T47D (cell line): ENCODE measurements around the gene SPTA1.
"Not testable (repeated sequence)": the region's sequence is repeated elsewhere in the genome, so short reads cannot be mapped to it uniquely, and the experiment has no call there.

ENCODE experiments used
- DNase-seq, 2 experiments: peaks; one replicate each; pipeline versions ENCODE4 v3.0.0 to v3.0.0-alpha.2; 2011 to 2012; ENCODE audit warnings: low read depth in 1 of 2, low spot score in 1 of 2
- JUND ChIP-seq: IDR thresholded peaks from 2 replicates; pipeline ENCODE4 v1.6.1; 2012; ENCODE audit warnings: low read depth
- in situ Hi-C: cut with HindIII; loops from 2 replicates; pipeline ENCODE4 v1.10.0; 2016; ENCODE audit warnings: low sequenced_read_pairs, low pct_unique_long_range_greater_than_20kb

Gene SPTA1

GRCh38 chr1:158706096-158706495 is 19.6 kb upstream of the SPTA1 start:
- no peak for DNase-seq
- TF ChIP-seq JUND: no peak
- in situ Hi-C loops: no loop called here

- in situ Hi-C loops: no loop called here
- no peak for TF ChIP-seq JUND
- DNase-seq: no peak
Measured at GRCh38 chr1:158700552-158700951, 14.0 kb upstream of the SPTA1 start, which contains the start of gene OR6K2. TSS of gene OR6K2 (minus strand) at chr1:158700652. CDS start at chr1:158700652, 0 bp downstream.

GRCh38 chr1:158694596-158694995 is 8.1 kb upstream of the SPTA1 start:
- DNase-seq: no peak
- TF ChIP-seq JUND: no peak
- in situ Hi-C loops: no loop called here

- in situ Hi-C loops: no loop called here
- DNase-seq: no peak
- TF ChIP-seq JUND: no peak
Measured at GRCh38 chr1:158692356-158692755, 5.8 kb upstream of the SPTA1 start.

GRCh38 chr1:158691907-158692306 is 5.4 kb upstream of the SPTA1 start:
- no peak for DNase-seq
- TF ChIP-seq JUND: no peak
- in situ Hi-C loops: no loop called here

- in situ Hi-C loops: not testable (repeated sequence)
Measured at GRCh38 chr1:158691149-158691548, 4.6 kb upstream of the SPTA1 start.

DNA sequence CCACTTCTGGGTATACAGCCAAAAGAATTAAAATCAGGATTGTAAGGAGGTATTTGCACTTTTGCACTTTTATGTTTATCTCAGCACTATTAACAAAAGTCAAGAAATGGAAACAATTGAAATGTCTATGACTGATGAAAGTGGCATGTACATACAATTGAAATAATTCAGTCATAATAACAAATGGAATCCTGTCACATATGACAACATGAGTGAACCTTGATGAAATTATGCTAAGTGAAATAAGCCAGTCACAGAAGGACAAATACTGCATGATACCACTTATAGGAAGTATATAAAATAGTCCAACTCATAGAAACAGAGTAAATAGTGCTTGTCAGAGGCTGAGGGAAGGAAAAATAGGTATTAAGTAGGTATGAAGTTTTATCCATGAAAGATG is 3.4 kb upstream of the SPTA1 start:
- DNase-seq: no peak
- in situ Hi-C loops: no loop called here
- TF ChIP-seq JUND: no peak

More at GRCh38 chr1:158691149-158691548, 4.6 kb upstream of the SPTA1 start:
- not testable (repeated sequence) for DNase-seq

- no peak for DNase-seq
- in situ Hi-C loops: no loop called here
- TF ChIP-seq JUND: no peak
Measured at GRCh38 chr1:158689110-158689509, 2.6 kb upstream of the SPTA1 start.

- in situ Hi-C loops, DNase-seq: not testable (repeated sequence)
Measured at GRCh38 chr1:158688343-158688742, 1.8 kb upstream of the SPTA1 start.

DNA sequence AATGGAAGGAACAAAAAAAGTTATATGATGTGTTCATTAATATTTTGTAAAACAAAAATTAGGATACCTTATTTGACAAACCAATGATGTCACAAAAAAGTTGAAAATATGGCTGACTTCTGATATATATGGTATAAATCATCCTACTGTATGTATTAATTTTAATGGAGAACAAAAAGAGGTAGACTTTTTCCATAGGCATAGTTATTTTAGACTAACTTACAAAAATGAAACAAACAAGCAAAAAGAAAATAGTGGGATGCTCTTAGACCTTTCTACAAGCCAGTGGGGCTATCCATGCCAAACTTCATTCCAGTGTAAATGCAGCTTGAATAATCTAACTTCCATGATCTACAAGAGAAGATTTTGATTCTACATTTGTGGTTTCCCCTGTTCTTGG is 522 bp upstream of the SPTA1 start:
- in situ Hi-C loops: no loop called here
- TF ChIP-seq JUND: no peak
- no peak for DNase-seq

DNA sequence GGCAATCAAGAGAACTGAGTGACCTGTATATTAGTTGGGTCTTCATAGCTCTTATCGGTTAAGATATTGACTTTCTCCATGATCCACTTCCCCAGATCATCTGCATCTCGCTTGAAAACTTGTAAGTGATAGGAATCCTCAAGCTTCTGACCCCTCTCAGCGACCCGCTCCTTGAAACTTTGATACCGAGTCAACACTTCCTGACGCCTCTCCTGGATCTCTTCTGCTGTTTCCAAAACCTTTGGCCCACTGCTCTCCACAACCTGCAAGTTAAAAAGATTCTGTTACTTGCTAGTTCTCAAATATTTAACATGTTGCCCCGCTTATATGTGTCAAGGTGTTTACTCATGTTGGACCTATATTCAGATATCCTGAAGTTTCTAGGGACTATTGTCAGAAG is 1.4 kb downstream of the SPTA1 start:
- in situ Hi-C loops: no loop called here

DNA sequence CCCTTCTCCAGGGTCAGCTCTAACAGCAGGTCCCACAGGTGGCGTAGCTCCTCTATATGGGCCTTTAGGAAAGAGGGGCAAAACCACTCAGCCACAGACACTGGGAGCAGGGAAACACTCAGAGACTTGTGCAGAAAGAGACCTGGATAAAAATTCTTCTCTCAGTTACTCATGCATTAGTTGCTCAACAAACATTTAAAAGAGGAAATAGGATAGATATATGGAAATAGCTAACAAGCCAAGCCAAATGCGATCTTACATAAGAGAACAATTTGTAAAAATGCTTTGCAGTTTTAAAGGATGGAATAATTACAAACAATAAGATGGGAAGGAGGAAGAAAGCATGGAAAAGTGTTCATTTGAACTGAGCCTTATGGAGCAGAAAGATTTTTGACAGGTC is 4.9 kb downstream of the SPTA1 start:
- in situ Hi-C loops: no loop called here
- TF ChIP-seq JUND: no peak
- DNase-seq: no peak

More for the DNA sequence above, 1.4 kb downstream of the SPTA1 start:
- no peak for TF ChIP-seq JUND
- DNase-seq: no peak

DNA sequence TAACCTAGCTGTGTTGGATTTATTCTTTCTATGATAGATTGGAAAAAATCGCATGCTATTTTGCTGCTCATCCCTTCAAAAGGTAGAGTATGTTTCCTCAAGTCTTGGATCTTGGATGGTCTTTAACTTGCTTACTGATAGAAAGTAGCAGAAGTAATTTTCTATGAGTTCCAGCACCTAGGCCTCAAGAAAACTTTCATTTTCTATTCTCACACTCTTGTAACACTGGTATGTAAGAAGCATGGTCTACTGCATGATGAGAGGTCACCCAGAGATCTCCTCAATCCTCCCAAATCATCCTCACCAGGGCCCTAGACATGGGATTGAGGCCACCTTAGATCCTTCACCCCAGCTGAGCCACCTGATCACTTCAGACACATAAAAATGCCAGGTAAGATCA is 7.2 kb downstream of the SPTA1 start:
- in situ Hi-C loops: no loop called here
- no peak for TF ChIP-seq JUND
- no peak for DNase-seq

DNA sequence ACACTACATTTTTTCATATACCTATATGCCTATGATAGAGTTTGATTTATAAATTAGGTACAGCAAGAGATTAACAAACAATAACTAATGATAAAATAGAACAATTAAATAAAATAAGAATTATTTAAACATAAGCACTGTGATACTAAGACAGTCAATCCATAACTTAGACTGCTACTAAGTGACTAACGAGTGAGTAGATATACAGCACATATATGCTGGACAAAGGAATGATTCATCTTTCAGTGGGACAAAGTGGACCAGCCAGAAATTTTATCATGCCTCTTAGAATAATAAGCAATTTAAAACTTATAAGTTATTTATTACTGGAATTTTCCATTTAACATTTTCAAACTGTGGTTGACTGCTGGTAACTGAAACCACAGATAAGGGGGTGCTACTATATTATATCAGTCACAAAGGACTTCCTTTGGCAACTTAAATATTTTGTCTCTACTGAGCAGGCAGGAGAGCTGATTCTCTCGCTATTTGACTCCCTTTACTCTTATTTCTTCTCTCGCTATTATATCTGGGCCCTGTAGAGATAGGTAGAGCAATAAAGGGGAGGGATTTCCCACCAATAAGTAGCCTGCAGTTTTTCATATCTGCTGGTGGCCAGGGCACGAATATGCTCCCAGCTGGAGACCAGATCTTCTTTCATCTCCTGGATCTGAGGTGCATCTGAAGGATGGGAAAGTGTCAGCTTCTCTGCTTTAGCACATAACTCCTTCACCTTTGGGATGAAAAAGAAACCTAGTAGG is 10.8 kb downstream of the SPTA1 start:
- DNase-seq: no peak
- in situ Hi-C loops: no loop called here
- TF ChIP-seq JUND: no peak
